A549 (cell line): Measurements from ENCODE around the gene TMEM161A. TPM values are rescaled to one million over a fixed set of nuclear protein-coding genes. Genes with fewer than 3 reads are reported as not detected.

ENCODE experiments used
- ATAC-seq, 2 experiments: fragments of 200-7000 bp in 1 of 2; fragments of >200 bp in 1 of 2; cut with Nextera tagmentation in 1 of 2; cut with Tn5 transposase in 1 of 2; 3 replicates each; pipeline versions ENCODE4 v1.8.0 to v1.9.1; 2018 to 2020; ENCODE audit warnings: mild to moderate bottlenecking in 1 of 2, moderate library complexity in 1 of 2
- CTCF ChIA-PET: fragments of 300-600 bp; sonication (Branson Sonifier 250); formaldehyde crosslinking; extraction: SDS; loops from one replicate; lab custom pipeline; 2021; ENCODE audit warnings: antibody characterized with exemption, inconsistent platforms; lab: Yijun Ruan, JAX
- POLR2A ChIA-PET: fragments of 350-600 bp; formaldehyde crosslinking; extraction: SDS; loops from one replicate; lab custom pipeline; 2021; ENCODE audit warnings: antibody characterized with exemption, inconsistent platforms; lab: Yijun Ruan, JAX
- DNase-seq, 2 experiments: peaks; one replicate each; pipeline versions ENCODE4 v3.0.0 to v3.0.0-alpha.2; 2011 to 2016; ENCODE audit warnings: low read depth in 1 of 2, low spot score in 1 of 2
- FAIRE-seq: peaks from 2 replicates; lab custom pipeline; 2011; peaks lifted over from hg19 to GRCh38; lab: Jason Lieb, UNC
- H3K27ac ChIP-seq, 2 experiments: fragments of >200 bp; sonication (Bioruptor Twin); formaldehyde crosslinking; 3 replicates each; pipeline ENCODE4 v1.5.1; 2016 to 2017
- H3K4me1 ChIP-seq: fragments of >200 bp; sonication (Bioruptor Twin); formaldehyde crosslinking; 3 replicates; pipeline ENCODE4 v1.6.1; 2016
- H3K4me2 ChIP-seq: fragments of >200 bp; sonication (Bioruptor Twin); formaldehyde crosslinking; 3 replicates; pipeline ENCODE4 v1.6.1; 2016
- H3K4me3 ChIP-seq: fragments of >200 bp; sonication (Bioruptor Twin); formaldehyde crosslinking; 3 replicates; pipeline ENCODE4 v1.5.1; 2016
- H3K9me3 ChIP-seq: fragments of >200 bp; sonication (Bioruptor Twin); formaldehyde crosslinking; 3 replicates; pipeline ENCODE4 v1.6.1; 2016
- BCL3 ChIP-seq: fragments of >200 bp; sonication (Bioruptor Twin); formaldehyde crosslinking; IDR thresholded peaks from 3 replicates; pipeline ENCODE4 v1.6.1; 2016
- CBX2 ChIP-seq: fragments of 200-600 bp; sonication (generic); IDR thresholded peaks from 2 replicates; pipeline ENCODE4 v1.6.1; 2016; ENCODE audit warnings: low read depth, mild to moderate bottlenecking, borderline replicate concordance
- CEBPB ChIP-seq, 2 experiments: fragments of >200 bp in 1 of 2; sonication (Bioruptor Twin) in 1 of 2; formaldehyde crosslinking in 1 of 2; IDR thresholded peaks; 2 replicates each; pipeline ENCODE4 v1.6.1; 2012 to 2016
- CHD4 ChIP-seq: fragments of 200-600 bp; sonication (generic); IDR thresholded peaks from 2 replicates; pipeline ENCODE4 v1.6.1; 2016; ENCODE audit warnings: antibody characterized with exemption, mild to moderate bottlenecking, borderline replicate concordance
- E2F6 ChIP-seq: IDR thresholded peaks from 2 replicates; pipeline ENCODE4 v1.6.1; 2012; ENCODE audit warnings: low read depth, borderline replicate concordance
- EHF ChIP-seq: fragments of 250-450 bp; sonication (Bioruptor Pico); IDR thresholded peaks from 2 replicates; pipeline ENCODE4 v1.5.0; 2020; ENCODE audit warnings: mild to moderate bottlenecking
- ELK1 ChIP-seq: fragments of 150-350 bp; IDR thresholded peaks from 2 replicates; pipeline ENCODE4 v1.6.1; 2014; ENCODE audit warnings: low read depth, mild to moderate bottlenecking, low read length
- EP300 ChIP-seq, 2 experiments: fragments of >200 bp; sonication (Bioruptor Twin); formaldehyde crosslinking; IDR thresholded peaks; 2 replicates in 1 of 2; 3 replicates in 1 of 2; pipeline ENCODE4 v1.6.1; 2016 to 2017
- FOSL2 ChIP-seq, 2 experiments: fragments of 450-650 bp in 1 of 2; fragments of >200 bp in 1 of 2; sonication (Bioruptor Twin) in 1 of 2; formaldehyde crosslinking; IDR thresholded peaks; 2 replicates each; pipeline versions ENCODE4 v1.5.0 to v1.6.1; 2016 to 2020; ENCODE audit warnings: mild to moderate bottlenecking in 1 of 2, moderate library complexity in 1 of 2
- FOXS1 ChIP-seq: fragments of 250-450 bp; sonication (Bioruptor Pico); IDR thresholded peaks from 2 replicates; pipeline ENCODE4 v1.5.0; 2020; ENCODE audit warnings: mild to moderate bottlenecking, moderate library complexity
- GATA3 ChIP-seq: IDR thresholded peaks from 2 replicates; pipeline ENCODE4 v1.6.1; 2012; ENCODE audit warnings: borderline replicate concordance
- HES2 ChIP-seq: fragments of >200 bp; sonication (Bioruptor Twin); formaldehyde crosslinking; IDR thresholded peaks from 2 replicates; pipeline ENCODE4 v1.6.1; 2016
- HMGXB4 ChIP-seq: fragments of 250-450 bp; sonication (Bioruptor Pico); IDR thresholded peaks from 2 replicates; pipeline ENCODE4 v1.5.0; 2021; ENCODE audit warnings: mild to moderate bottlenecking, moderate library complexity, borderline replicate concordance
- MAX ChIP-seq: IDR thresholded peaks from 2 replicates; pipeline ENCODE4 v1.6.1; 2012
- MAZ ChIP-seq: fragments of 150-350 bp; IDR thresholded peaks from 2 replicates; pipeline ENCODE4 v1.6.1; 2014; ENCODE audit warnings: antibody characterized with exemption, low read depth, low read length, borderline replicate concordance
- MYC ChIP-seq: IDR thresholded peaks from 2 replicates; pipeline ENCODE4 v1.6.1; 2012; ENCODE audit warnings: mild to moderate bottlenecking, inconsistent platforms, low read length, improper control_type of control experiment, borderline replicate concordance
- NFE2L2 ChIP-seq: fragments of 150-350 bp; conservative IDR thresholded peaks from 2 replicates; pipeline ENCODE4 v1.6.1; 2014; ENCODE audit warnings: low read length
- POLR2A ChIP-seq: IDR thresholded peaks from 2 replicates; pipeline ENCODE4 v1.6.1; 2012; ENCODE audit warnings: mild to moderate bottlenecking, low read length
- RAD21 ChIP-seq, 2 experiments: fragments of >200 bp in 1 of 2; sonication (Bioruptor Twin) in 1 of 2; formaldehyde crosslinking in 1 of 2; IDR thresholded peaks in 1 of 2; conservative IDR thresholded peaks in 1 of 2; 2 replicates in 1 of 2; 3 replicates in 1 of 2; pipeline ENCODE4 v1.6.1; 2012 to 2018; ENCODE audit warnings: inconsistent platforms in 1 of 2
- SMC3 ChIP-seq: fragments of >200 bp; sonication (Bioruptor Twin); formaldehyde crosslinking; IDR thresholded peaks from 3 replicates; pipeline ENCODE4 v1.6.1; 2018; ENCODE audit warnings: inconsistent platforms
- USF2 ChIP-seq: fragments of 450-650 bp; IDR thresholded peaks from 2 replicates; pipeline ENCODE4 v1.6.1; 2014; ENCODE audit warnings: antibody characterized with exemption
- ZC3H11A ChIP-seq: fragments of 450-650 bp; IDR thresholded peaks from 2 replicates; pipeline ENCODE4 v1.6.1; 2014; ENCODE audit warnings: antibody characterized with exemption, mild to moderate bottlenecking
- WGBS: methylation state at CpG from one replicate; pipeline ENCODE4 v1.1.6; 2017; ENCODE audit errors: missing lambda C conversion rate; 5-methylcytosine and 5-hydroxymethylcytosine counted together
- polyA plus RNA-seq, 4 experiments: library from polyadenylated mRNA; depleted of rRNA in 3 of 4; stranded (reverse); fragments of >200 nt; fragmentation: RNase III in 1 of 4; extraction: RNeasy Plus Mini Kit Qiagen cat#74134 plus additional on column Dnase treatment in 1 of 4; gene quantifications; 2 replicates in 3 of 4; 3 replicates in 1 of 4; pipeline ENCODE4 v1.2.3, GENCODE V29; 2011 to 2017

Gene TMEM161A
- polyA plus RNA-seq, 2 of the 4 experiments (the other 2 are of a cell fraction), result 19.3 to 22.1 TPM

- no peak for ATAC-seq
- no peak for DNase-seq
- Histone ChIP-seq H3K4me1 (no peaks in the 10 kb centered on the region), H3K9me3 (no peaks in the 10 kb centered on the region), H3K4me3 (no peak overlapping the region), H3K4me2 (no peak overlapping the region), H3K27ac (no peak overlapping the region)
- TF ChIP-seq ELK1 (no peak), EHF (CRISPR knock-in tag) (no peak), NFE2L2 (no peak), BCL3 (no peak), ZC3H11A (no peak), MAZ (no peak), GATA3 (no peak), RAD21 (conservative IDR thresholded peaks at IDR 0.05 in 1 of 2, IDR thresholded peaks at IDR 0.05 in 1 of 2) (no peak), CEBPB (IDR thresholded peaks at IDR 0.05) (no peak), CHD4 (no peak), CBX2 (no peak), MYC (no peak), HMGXB4 (CRISPR knock-in tag) (no peak), FOSL2 (IDR thresholded peaks at IDR 0.05) (no peak), FOSL2 (CRISPR knock-in tag; IDR thresholded peaks at IDR 0.05) (no peak), E2F6 (no peak)
- ChIA-PET CTCF (no interaction called here), POLR2A (no interaction called here)
- 71% methylated on average over 16 of the region's 16 CpGs for WGBS
- no peak for FAIRE-seq
These were observed 56.6 kb downstream of the TMEM161A start for GRCh38 chr19:19081642-19082151.

- no peaks in the 10 kb centered on the region for H3K9me3 ChIP-seq
- no peak for FAIRE-seq
- ChIA-PET POLR2A (no interaction called here), CTCF (no interaction called here)
- no peak overlapping the region for H3K4me3 ChIP-seq
- no peak overlapping the region for H3K4me2 ChIP-seq
- H3K4me1 ChIP-seq, result no peaks in the 10 kb centered on the region
- WGBS, result 94% methylated on average over 1 of the region's 1 CpG
- TF ChIP-seq HES2, result no peak
- TF ChIP-seq EP300 (IDR thresholded peaks at IDR 0.05), result no peak
- TF ChIP-seq USF2, result no peak
- no peak for TF ChIP-seq GATA3
- no peak for TF ChIP-seq POLR2A
- no peak for TF ChIP-seq BCL3
- no peak for TF ChIP-seq MAX
- TF ChIP-seq FOSL2 (IDR thresholded peaks at IDR 0.05), result no peak
- no peak for TF ChIP-seq FOSL2 (CRISPR knock-in tag; IDR thresholded peaks at IDR 0.05)
- no peak for TF ChIP-seq SMC3
- TF ChIP-seq RAD21 (conservative IDR thresholded peaks at IDR 0.05 in 1 of 2, IDR thresholded peaks at IDR 0.05 in 1 of 2), result no peak
- TF ChIP-seq CHD4, result no peak
- no peak for TF ChIP-seq FOXS1 (CRISPR knock-in tag)
- no peak for ATAC-seq
- H3K27ac ChIP-seq, result no peak overlapping the region
- no peak for DNase-seq
These were observed 58.7 kb downstream of the TMEM161A start for GRCh38 chr19:19079571-19079970.
